ENCODE measurements around the gene C3orf22.

DNA sequence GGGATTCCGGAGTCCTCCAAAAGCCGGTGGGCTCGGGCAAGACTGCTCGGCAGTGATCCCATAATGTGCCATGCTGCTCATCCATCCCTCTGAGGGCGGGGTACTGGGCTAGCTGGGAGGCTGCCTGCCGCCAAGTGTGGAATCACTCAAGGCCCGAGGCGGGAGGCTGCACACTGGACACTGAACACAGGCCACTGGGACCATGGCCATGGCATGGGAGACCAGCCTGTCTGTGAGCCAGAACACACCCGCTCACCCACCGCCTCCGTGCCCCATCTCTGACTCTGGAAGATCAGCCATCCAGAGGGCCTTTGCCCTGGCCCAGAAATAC, 1.4 kb downstream of the C3orf22 start:
- TF ChIP-seq, protein P1, sequence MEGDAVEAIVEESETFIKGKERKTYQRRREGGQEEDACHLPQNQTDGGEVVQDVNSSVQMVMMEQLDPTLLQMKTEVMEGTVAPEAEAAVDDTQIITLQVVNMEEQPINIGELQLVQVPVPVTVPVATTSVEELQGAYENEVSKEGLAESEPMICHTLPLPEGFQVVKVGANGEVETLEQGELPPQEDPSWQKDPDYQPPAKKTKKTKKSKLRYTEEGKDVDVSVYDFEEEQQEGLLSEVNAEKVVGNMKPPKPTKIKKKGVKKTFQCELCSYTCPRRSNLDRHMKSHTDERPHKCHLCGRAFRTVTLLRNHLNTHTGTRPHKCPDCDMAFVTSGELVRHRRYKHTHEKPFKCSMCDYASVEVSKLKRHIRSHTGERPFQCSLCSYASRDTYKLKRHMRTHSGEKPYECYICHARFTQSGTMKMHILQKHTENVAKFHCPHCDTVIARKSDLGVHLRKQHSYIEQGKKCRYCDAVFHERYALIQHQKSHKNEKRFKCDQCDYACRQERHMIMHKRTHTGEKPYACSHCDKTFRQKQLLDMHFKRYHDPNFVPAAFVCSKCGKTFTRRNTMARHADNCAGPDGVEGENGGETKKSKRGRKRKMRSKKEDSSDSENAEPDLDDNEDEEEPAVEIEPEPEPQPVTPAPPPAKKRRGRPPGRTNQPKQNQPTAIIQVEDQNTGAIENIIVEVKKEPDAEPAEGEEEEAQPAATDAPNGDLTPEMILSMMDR (IDR thresholded peaks at IDR 0.05), result no peak
- TF ChIP-seq POLR2A (IDR thresholded peaks at IDR 0.05), result no peak
